Stimulated activated CD4-positive, alpha-beta T cell treated with anti-CD3 and anti-CD28 coated beads, Interleukin-12 subunit alpha, Interleukin-12 subunit beta, amount 100 ng/mL, for 48 hours (primary cell): ENCODE measurements around the gene KNSTRN.

Source experiments
- DNase-seq, 3 donors: peaks; one replicate each; pipeline ENCODE4 v3.0.0-alpha.2; 2020; ENCODE audit warnings: low read depth in 2 of 3, low spot score in 1 of 3

The KNSTRN gene

GRCh38 chr15:40397688-40398412, 15.3 kb downstream of the KNSTRN start:
- DNase-seq, result no peak

GRCh38 chr15:40398413-40398873, 15.9 kb downstream of the KNSTRN start:
- DNase-seq, result no peak

- no peak for DNase-seq
Measured at GRCh38 chr15:40399370-40399769, 16.8 kb downstream of the KNSTRN start.

GRCh38 chr15:40405501-40406381, 23.2 kb downstream of the KNSTRN start, which contains the start of gene IVD:
TSS of gene IVD (plus strand) at chr15:40405795. CDS start at chr15:40405828, 33 bp downstream.
- DNase-seq, result peak; percentile 81 to 89 (median 85)

- no peak for DNase-seq
Measured at GRCh38 chr15:40407330-40407990, 24.9 kb downstream of the KNSTRN start.

GRCh38 chr15:40409366-40409765, 26.8 kb downstream of the KNSTRN start:
- DNase-seq, result no peak

- DNase-seq, result no peak
Measured at GRCh38 chr15:40410476-40410875, 28.0 kb downstream of the KNSTRN start.

- DNase-seq, result no peak
Measured at GRCh38 chr15:40412095-40412759, 29.7 kb downstream of the KNSTRN start.

- DNase-seq, result no peak
Measured at GRCh38 chr15:40413036-40413435, 30.5 kb downstream of the KNSTRN start.

GRCh38 chr15:40414816-40415215, 32.3 kb downstream of the KNSTRN start:
- no peak for DNase-seq

- no peak for DNase-seq
Measured at GRCh38 chr15:40415226-40415625, 32.7 kb downstream of the KNSTRN start.

GRCh38 chr15:40416056-40416455, 33.5 kb downstream of the KNSTRN start:
- no peak for DNase-seq

GRCh38 chr15:40418126-40418525, 35.6 kb downstream of the KNSTRN start:
- no peak for DNase-seq

- no peak for DNase-seq
Measured at GRCh38 chr15:40420071-40420713, 37.7 kb downstream of the KNSTRN start.

GRCh38 chr15:40420793-40421192, 38.3 kb downstream of the KNSTRN start:
- DNase-seq, result no peak

GRCh38 chr15:40421246-40422157, 39.0 kb downstream of the KNSTRN start:
- DNase-seq, result peak; percentile 63 to 78 (median 77)

- DNase-seq, result no peak
Measured at GRCh38 chr15:40424483-40425115, 42.1 kb downstream of the KNSTRN start.

GRCh38 chr15:40425681-40426080, 43.2 kb downstream of the KNSTRN start:
- no peak for DNase-seq

- no peak for DNase-seq
Measured at GRCh38 chr15:40427188-40427587, 44.7 kb downstream of the KNSTRN start.
